OCI-LY3 (cell line): ENCODE measurements around the gene SRP54.

Experiments used
- H2AFZ ChIP-seq: fragments of 200-600, 300-600 bp; shearing (Covaris generic); 2 replicates; pipeline ENCODE4 v1.6.0; 2014; ENCODE audit warnings: antibody characterized with exemption, low read depth, low read length
- H3K27ac ChIP-seq: fragments of 200-600, 300-600 bp; sonication (generic); 2 replicates; pipeline ENCODE4 v1.5.1; 2014; ENCODE audit warnings: mild to moderate bottlenecking, low read length, moderate library complexity, mixed read lengths
- H3K27me3 ChIP-seq: fragments of 200-600, 300-600 bp; sonication (generic); 2 replicates; pipeline ENCODE4 v1.6.1; 2014; ENCODE audit warnings: low read depth, low read length, mixed read lengths
- H3K36me3 ChIP-seq: fragments of 200-600, 300-600 bp; sonication (generic); replicated peaks from 2 replicates; pipeline ENCODE3; 2014; ENCODE audit warnings: low read depth, low read length, mixed read lengths
- H3K4me1 ChIP-seq: fragments of 300-600, 200-600 bp; sonication (generic); 2 replicates; pipeline ENCODE4 v1.6.1; 2014; ENCODE audit warnings: low read length, mixed read lengths
- H3K4me2 ChIP-seq: fragments of 200-600, 300-600 bp; sonication (generic); 2 replicates; pipeline ENCODE4 v1.6.1; 2014; ENCODE audit warnings: low read length, mixed read lengths
- H3K4me3 ChIP-seq: fragments of 300-600, 200-600 bp; sonication (generic); 2 replicates; pipeline ENCODE4 v1.5.1; 2014; ENCODE audit warnings: antibody characterized with exemption, mild to moderate bottlenecking, low read length, moderate library complexity
- H3K79me2 ChIP-seq: fragments of 300-600, 200-600 bp; shearing (Covaris generic); 2 replicates; pipeline ENCODE4 v1.6.1; 2014; ENCODE audit warnings: mild to moderate bottlenecking, low read length, mixed read lengths
- H3K9ac ChIP-seq: fragments of 300-600, 200-600 bp; shearing (Covaris generic); 2 replicates; pipeline ENCODE4 v1.6.0; 2014; ENCODE audit warnings: mild to moderate bottlenecking, low read length, moderate library complexity
- H3K9me3 ChIP-seq: fragments of 200-600, 300-600 bp; shearing (Covaris generic); 2 replicates; pipeline ENCODE4 v1.6.1; 2014; ENCODE audit warnings: low read length, mixed read lengths; ENCODE audit not compliant: insufficient read depth
- H4K20me1 ChIP-seq: fragments of 200-600, 300-600 bp; sonication (generic); 2 replicates; pipeline ENCODE4 v1.6.1; 2016; ENCODE audit warnings: low read length, mixed read lengths; ENCODE audit not compliant: insufficient read depth
- CTCF ChIP-seq: fragments of 200-600, 300-600 bp; sonication (generic); IDR thresholded peaks from 2 replicates; pipeline ENCODE4 v1.5.1; 2014; ENCODE audit warnings: antibody characterized with exemption, low read length, low read depth
- EZH2phosphoT487 ChIP-seq: fragments of 200-600 bp; shearing (Covaris generic); IDR thresholded peaks from 2 replicates; pipeline ENCODE4 v1.6.1; 2018; ENCODE audit warnings: antibody characterized with exemption, mixed run types, low read depth

Gene SRP54

DNA sequence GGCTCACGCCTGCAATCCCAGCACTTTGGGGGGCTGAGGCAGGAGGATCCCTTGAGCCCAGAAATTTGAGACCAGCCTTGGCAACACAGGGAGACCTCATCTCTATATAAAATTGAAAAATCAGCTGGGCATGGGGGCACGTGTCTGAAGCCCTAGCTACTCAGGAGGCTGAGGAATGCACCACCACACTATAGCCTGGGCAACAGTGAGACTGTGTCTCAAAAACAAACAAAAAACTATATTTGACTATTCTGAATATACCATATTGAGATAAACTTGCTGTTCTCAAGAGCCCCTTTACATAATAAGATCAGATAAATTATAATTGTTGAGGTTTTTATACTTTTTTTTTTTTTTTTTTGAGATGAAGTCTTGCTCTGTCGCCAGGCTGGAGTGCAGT lies 44.9 kb upstream of the SRP54 start:
- Histone ChIP-seq H3K79me2 (no peaks in the 10 kb centered on the region), H3K9ac (0 out of 2 replicates have a peak overlapping the region, but pooled peaks have one; percentile 3), H3K4me1 (peaks cover 11% of the 10 kb centered on the region), H3K36me3 (no peaks in the 10 kb centered on the region), H2AFZ (no peak overlapping the region; the same call in 1 of the 2 replicates), H3K4me3 (no peak overlapping the region), H3K27me3 (no peaks in the 10 kb centered on the region), H3K9me3 (no peaks in the 10 kb centered on the region), H3K27ac (no peak overlapping the region), H4K20me1 (no peaks in the 10 kb centered on the region), H3K4me2 (peak overlapping the region; percentile 34)
- no peak for TF ChIP-seq CTCF
- TF ChIP-seq EZH2phosphoT487: no peak

GRCh38 chr14:34943506-34943905 lies 39.3 kb upstream of the SRP54 start:
- Histone ChIP-seq H3K79me2 (no peaks in the 10 kb centered on the region), H4K20me1 (no peaks in the 10 kb centered on the region), H2AFZ (no peak overlapping the region), H3K4me3 (no peak overlapping the region), H3K36me3 (peaks cover 3% of the 10 kb centered on the region), H3K9me3 (peaks cover 6% of the 10 kb centered on the region; the same call in 1 of the 2 replicates), H3K4me1 (no peaks in the 10 kb centered on the region), H3K27ac (no peak overlapping the region), H3K27me3 (no peaks in the 10 kb centered on the region), H3K4me2 (no peak overlapping the region), H3K9ac (no peak overlapping the region)
- TF ChIP-seq EZH2phosphoT487: no peak
- no peak for TF ChIP-seq CTCF

DNA sequence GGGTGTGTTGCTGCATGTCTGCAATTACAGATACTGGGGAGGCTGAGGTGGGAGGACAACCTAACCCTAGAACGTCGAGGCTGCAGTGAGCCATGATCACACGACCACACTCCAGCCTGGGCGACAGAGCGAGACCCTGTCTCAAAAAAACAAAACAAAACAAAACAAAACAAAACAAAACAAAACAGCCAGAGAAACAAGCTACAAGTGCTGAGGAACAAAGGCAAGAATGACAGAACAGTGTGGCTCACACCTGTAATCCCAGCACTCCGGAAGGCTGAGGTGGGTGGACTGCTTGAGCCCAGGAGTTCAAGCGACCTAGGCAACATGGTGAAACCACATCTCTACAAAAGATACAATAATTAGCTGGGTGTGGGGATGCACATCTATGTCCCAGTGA lies 38.0 kb upstream of the SRP54 start:
- H3K27ac ChIP-seq: no peak overlapping the region
- H3K9me3 ChIP-seq: peaks cover 6% of the 10 kb centered on the region; the same call in 1 of the 2 replicates
- H3K4me2 ChIP-seq: no peak overlapping the region
- no peaks in the 10 kb centered on the region for H3K4me1 ChIP-seq
- TF ChIP-seq EZH2phosphoT487 (no peak), CTCF (no peak)
- no peak overlapping the region for H3K4me3 ChIP-seq
- H3K27me3 ChIP-seq: no peaks in the 10 kb centered on the region
- H3K79me2 ChIP-seq: no peaks in the 10 kb centered on the region
- H3K36me3 ChIP-seq: peaks cover 3% of the 10 kb centered on the region
- H2AFZ ChIP-seq: no peak overlapping the region
- no peak overlapping the region for H3K9ac ChIP-seq
- H4K20me1 ChIP-seq: no peaks in the 10 kb centered on the region

DNA sequence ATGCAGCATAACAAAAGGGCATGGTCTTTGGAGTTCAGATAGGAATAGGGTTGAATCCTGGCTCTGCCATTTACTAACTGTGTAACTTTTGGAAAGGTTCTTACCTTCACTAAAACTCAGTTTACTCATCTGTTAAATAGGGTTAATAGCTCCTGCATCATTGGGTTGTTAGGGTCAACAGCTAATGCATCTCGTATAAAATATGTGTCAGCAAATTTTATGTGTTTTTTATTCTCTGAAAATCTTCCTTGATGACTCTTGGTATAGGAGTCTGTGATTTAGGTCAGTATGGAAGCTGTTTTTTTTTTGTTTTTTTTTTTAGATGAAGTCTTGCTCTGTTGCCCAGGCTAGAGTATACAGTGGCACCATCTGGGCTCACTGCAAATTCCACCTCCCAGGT lies 36.1 kb upstream of the SRP54 start:
- H3K9ac ChIP-seq: no peak overlapping the region
- H3K27ac ChIP-seq: no peak overlapping the region
- TF ChIP-seq EZH2phosphoT487: no peak
- no peak for TF ChIP-seq CTCF
- no peak overlapping the region for H2AFZ ChIP-seq
- H3K79me2 ChIP-seq: no peaks in the 10 kb centered on the region
- H3K4me1 ChIP-seq: no peaks in the 10 kb centered on the region
- H3K4me2 ChIP-seq: no peak overlapping the region
- no peak overlapping the region for H3K4me3 ChIP-seq
- H4K20me1 ChIP-seq: no peaks in the 10 kb centered on the region
- peaks cover 8% of the 10 kb centered on the region for H3K36me3 ChIP-seq
- no peaks in the 10 kb centered on the region for H3K27me3 ChIP-seq
- peaks cover 6% of the 10 kb centered on the region; the same call in 1 of the 2 replicates for H3K9me3 ChIP-seq
